ENCODE data around the gene FHAD1. TPM values are rescaled to one million over a fixed set of nuclear protein-coding genes. Genes with fewer than 3 reads are reported as not detected.

Gene FHAD1
- total and polyA plus RNA-seq, 2 of the 13 experiments (the other 11 are each of a cell fraction or from before 2014, with no cell fraction given) = not detected

DNA sequence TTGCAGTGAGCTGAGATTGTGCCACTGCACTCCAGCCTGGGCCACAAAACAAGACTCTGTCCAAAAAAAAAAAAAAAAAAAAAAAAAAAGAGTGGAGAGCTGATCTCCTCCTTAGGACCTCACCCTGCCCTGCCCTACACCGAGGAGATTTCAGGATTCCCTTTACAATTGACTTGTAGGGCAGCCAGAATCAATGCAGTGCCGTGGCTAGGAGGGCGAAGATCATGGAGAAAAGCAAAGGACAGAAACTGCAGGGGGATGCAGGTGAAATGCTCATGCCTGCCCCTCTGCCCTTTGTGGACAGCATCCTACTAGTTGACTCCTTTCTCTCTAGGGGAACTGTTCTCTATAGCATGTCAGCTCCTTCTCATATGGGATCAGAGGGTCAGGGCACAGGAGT lies 9.6 kb downstream of the FHAD1 start (continued):
- TF ChIP-seq, protein P1, sequence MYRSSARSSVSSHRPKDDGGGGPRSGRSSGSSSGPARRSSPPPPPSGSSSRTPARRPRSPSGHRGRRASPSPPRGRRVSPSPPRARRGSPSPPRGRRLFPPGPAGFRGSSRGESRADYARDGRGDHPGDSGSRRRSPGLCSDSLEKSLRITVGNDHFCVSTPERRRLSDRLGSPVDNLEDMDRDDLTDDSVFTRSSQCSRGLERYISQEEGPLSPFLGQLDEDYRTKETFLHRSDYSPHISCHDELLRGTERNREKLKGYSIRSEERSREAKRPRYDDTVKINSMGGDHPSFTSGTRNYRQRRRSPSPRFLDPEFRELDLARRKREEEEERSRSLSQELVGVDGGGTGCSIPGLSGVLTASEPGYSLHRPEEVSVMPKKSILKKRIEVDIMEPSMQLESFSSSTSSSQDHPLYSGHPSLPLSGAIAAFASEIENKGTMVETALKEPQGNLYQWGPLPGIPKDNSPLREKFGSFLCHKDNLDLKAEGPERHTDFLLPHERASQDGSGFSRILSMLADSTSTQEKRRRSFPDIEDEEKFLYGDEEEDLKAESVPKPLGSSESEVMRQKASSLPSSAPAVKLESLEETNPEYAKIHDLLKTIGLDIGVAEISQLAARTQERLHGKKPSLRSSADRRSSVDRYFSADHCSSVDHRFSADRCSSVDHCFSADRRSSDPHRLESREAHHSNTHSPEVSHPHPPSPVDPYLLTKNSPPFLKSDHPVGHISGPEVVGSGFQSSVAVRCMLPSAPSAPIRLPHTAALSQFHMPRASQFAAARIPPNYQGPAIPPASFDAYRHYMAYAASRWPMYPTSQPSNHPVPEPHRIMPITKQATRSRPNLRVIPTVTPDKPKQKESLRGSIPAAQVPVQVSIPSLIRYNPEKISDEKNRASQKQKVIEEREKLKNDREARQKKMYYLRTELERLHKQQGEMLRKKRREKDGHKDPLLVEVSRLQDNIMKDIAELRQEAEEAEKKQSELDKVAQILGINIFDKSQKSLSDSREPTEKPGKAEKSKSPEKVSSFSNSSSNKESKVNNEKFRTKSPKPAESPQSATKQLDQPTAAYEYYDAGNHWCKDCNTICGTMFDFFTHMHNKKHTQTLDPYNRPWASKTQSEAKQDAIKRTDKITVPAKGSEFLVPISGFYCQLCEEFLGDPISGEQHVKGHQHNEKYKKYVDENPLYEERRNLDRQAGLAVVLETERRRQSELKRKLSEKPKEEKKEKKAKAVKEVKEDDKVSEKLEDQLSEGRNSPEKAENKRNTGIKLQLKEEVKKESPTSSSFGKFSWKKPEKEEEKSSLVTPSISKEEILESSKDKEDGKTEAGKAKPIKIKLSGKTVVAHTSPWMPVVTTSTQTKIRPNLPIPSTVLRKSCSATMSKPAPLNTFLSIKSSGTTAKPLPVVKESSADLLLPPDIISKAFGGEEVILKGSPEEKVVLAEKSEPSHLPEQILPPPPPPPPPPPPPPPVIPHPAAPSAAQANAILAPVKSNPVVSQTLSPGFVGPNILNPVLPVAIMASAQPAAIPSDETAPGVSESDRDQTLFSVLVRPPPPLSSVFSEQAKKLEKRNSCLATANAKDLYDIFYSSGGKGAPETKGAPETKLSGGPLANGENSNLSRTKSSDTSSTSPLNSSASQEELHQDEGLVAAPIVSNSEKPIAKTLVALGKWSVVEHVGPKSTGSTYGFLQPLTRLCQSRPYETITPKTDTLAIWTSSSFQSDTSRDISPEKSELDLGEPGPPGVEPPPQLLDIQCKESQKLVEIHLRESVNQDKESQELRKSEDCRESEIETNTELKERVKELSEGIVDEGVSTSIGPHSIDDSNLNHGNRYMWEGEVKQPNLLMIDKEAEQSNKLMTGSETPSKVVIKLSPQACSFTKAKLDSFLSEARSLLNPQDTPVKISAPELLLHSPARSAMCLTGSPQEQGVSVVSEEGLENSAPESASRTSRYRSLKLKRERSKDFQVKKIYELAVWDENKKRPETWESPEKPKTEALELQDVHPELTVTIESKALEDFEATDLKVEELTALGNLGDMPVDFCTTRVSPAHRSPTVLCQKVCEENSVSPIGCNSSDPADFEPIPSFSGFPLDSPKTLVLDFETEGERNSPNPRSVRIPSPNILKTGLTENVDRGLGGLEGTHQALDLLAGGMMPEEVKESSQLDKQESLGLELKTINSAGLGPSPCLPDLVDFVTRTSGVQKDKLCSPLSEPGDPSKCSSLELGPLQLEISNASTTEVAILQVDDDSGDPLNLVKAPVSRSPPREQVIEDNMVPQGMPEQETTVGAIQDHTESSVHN (CRISPR knock-in tag; IDR thresholded peaks at IDR 0.05) = no peak
- TF ChIP-seq, protein P2, sequence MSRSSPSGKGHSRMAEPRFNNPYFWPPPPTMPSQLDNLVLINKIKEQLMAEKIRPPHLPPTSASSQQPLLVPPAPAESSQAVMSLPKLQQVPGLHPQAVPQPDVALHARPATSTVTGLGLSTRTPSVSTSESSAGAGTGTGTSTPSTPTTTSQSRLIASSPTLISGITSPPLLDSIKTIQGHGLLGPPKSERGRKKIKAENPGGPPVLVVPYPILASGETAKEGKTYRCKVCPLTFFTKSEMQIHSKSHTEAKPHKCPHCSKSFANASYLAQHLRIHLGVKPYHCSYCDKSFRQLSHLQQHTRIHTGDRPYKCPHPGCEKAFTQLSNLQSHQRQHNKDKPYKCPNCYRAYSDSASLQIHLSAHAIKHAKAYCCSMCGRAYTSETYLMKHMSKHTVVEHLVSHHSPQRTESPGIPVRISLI (CRISPR knock-in tag; IDR thresholded peaks at IDR 0.05; ENCODE audit: borderline replicate concordance) = no peak
- TF ChIP-seq, protein P3, sequence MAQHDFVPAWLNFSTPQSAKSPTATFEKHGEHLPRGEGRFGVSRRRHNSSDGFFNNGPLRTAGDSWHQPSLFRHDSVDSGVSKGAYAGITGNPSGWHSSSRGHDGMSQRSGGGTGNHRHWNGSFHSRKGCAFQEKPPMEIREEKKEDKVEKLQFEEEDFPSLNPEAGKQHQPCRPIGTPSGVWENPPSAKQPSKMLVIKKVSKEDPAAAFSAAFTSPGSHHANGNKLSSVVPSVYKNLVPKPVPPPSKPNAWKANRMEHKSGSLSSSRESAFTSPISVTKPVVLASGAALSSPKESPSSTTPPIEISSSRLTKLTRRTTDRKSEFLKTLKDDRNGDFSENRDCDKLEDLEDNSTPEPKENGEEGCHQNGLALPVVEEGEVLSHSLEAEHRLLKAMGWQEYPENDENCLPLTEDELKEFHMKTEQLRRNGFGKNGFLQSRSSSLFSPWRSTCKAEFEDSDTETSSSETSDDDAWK (CRISPR knock-in tag; IDR thresholded peaks at IDR 0.05) = no peak
- TF ChIP-seq ZNF431 (CRISPR knock-in tag; IDR thresholded peaks at IDR 0.05; ENCODE audit: borderline replicate concordance, low read depth) = no peak
- TF ChIP-seq, protein P4, sequence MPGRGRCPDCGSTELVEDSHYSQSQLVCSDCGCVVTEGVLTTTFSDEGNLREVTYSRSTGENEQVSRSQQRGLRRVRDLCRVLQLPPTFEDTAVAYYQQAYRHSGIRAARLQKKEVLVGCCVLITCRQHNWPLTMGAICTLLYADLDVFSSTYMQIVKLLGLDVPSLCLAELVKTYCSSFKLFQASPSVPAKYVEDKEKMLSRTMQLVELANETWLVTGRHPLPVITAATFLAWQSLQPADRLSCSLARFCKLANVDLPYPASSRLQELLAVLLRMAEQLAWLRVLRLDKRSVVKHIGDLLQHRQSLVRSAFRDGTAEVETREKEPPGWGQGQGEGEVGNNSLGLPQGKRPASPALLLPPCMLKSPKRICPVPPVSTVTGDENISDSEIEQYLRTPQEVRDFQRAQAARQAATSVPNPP (CRISPR knock-in tag; IDR thresholded peaks at IDR 0.05) = no peak

All from HepG2 (cell line).